Measurements from ENCODE around the gene BICRAL. TPM values are rescaled to one million over a fixed set of nuclear protein-coding genes. Genes with fewer than 3 reads are reported as not detected.

Gene BICRAL
- total RNA-seq, 1 donor from 2014 or later, result 19.2 TPM

DNA sequence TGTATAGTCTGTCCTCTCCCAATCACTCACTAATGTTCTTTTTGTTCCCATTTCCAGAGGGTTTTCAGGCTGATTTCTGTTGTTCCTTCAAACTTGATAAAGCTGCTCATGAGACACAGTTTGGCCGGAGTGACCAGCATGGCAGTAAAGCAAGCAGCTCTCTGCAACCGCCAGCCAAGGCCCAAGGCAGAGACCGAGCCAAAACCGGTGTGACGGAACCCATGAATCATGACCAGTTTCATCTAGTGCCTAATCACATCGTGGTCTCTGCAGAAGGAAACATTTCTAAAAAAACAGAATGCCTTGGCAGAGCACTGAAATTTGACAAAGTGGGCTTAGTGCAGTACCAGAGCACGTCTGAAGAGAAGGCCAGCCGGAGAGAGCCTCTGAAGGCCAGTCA is 82.8 kb downstream of the BICRAL start:
- Histone ChIP-seq H3K36me3 (peaks cover 0 to 67% of the 10 kb centered on the region in 2 donors), H3K27ac (no peak overlapping the region), H3K4me1 (no peaks in the 10 kb centered on the region), H3K9me3 (no peaks in the 10 kb centered on the region), H3K4me3 (no peak overlapping the region), H3K27me3 (no peaks in the 10 kb centered on the region)
- no peak for DNase-seq (ENCODE audit: extremely low spot score in 2 of 2)
- TF ChIP-seq CTCF (IDR thresholded peaks at IDR 0.05) (no peak), POLR2A (IDR thresholded peaks at IDR 0.05) (no peak), POLR2AphosphoS5 (IDR thresholded peaks at IDR 0.05; ENCODE audit: insufficient read depth in 1 of 2, low read depth in 1 of 2) (no peak)
- intact Hi-C loops (cut with DNase I), result no loop called here

DNA sequence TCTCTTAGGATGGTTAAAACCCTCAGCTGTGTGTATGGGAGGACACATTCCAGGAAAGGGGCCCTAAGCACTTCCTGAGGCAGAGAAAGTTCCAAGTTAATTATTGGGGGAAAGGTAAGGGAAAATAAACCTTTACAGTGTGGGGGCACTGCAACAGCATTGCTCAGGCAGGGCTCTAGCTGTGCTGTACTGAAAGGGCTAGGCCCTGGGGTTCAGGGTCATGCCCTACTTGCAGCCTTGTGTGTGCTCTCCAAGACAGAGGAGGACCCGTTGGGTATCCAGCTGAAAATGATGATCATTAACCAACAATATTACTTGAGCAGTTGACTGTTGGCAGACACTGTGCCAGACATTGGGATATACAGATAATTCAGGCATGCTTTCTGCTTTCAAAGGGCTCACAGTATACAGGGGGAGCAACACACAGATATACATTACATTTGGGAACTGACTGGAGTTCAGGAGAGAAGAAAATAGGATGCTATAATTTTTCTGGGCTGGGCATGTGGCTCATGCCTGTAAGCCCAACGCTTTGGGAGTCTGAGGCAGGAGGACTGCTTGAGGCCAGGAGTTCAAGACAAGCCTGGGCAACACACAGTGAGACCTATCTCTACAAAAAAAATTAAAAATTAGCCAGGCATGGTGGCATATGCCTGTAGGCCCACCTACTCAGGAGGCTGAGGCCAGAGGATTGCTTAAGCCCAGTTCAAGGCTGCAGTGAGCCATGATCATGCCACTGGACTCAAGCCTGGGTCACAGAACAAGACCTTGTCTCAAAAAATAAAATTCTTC is 88.5 kb downstream of the BICRAL start:
- no peak for TF ChIP-seq POLR2AphosphoS5 (IDR thresholded peaks at IDR 0.05; ENCODE audit: insufficient read depth in 1 of 2, low read depth in 1 of 2)
- TF ChIP-seq POLR2A (IDR thresholded peaks at IDR 0.05), result no peak
- TF ChIP-seq CTCF (IDR thresholded peaks at IDR 0.05), result no peak
- DNase-seq (ENCODE audit: extremely low spot score in 2 of 2), result no peak
- H3K4me1 ChIP-seq, result no peaks in the 10 kb centered on the region
- intact Hi-C loops (cut with DNase I), result loop anchor here (10.0 kb wide), 1 partner anchor 146 kb away; the partner anchor contains the start of gene PRPH2
- no peak overlapping the region for H3K4me3 ChIP-seq
- no peaks in the 10 kb centered on the region for H3K9me3 ChIP-seq
- H3K27me3 ChIP-seq, result no peaks in the 10 kb centered on the region
- H3K36me3 ChIP-seq, result peaks cover 0 to 12% of the 10 kb centered on the region in 2 donors
- H3K27ac ChIP-seq, result no peak overlapping the region

DNA sequence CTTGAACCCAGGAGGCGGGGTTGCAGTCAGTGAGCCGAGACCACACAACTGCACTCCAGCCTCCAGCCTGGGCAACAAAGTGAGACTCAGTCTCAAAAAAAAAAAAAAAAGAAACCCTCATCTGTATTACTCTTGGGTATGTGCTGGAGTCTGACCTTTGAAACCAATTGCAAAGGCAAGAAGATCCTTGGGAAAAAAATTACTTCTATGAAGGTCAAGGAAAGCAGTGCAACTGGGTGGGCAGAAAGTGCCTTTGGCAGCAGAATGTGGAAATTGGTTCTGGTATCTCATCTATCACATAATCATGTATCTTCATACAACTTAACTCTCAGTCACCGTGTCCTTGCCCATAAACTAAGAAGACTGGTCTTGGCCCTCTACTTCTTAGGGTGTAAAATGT is 89.9 kb downstream of the BICRAL start:
- Histone ChIP-seq H3K27ac (no peak overlapping the region), H3K4me3 (no peak overlapping the region), H3K27me3 (no peaks in the 10 kb centered on the region), H3K36me3 (peaks cover 0 to 4% of the 10 kb centered on the region in 2 donors), H3K9me3 (no peaks in the 10 kb centered on the region), H3K4me1 (no peaks in the 10 kb centered on the region)
- intact Hi-C loops (cut with DNase I), result loop anchor here (10.0 kb wide), 1 partner anchor 147 kb away; the partner anchor contains the start of gene PRPH2
- TF ChIP-seq POLR2AphosphoS5 (IDR thresholded peaks at IDR 0.05; ENCODE audit: insufficient read depth in 1 of 2, low read depth in 1 of 2) (no peak), POLR2A (IDR thresholded peaks at IDR 0.05) (no peak), CTCF (IDR thresholded peaks at IDR 0.05) (no peak)
- DNase-seq (ENCODE audit: extremely low spot score in 2 of 2), result no peak

DNA sequence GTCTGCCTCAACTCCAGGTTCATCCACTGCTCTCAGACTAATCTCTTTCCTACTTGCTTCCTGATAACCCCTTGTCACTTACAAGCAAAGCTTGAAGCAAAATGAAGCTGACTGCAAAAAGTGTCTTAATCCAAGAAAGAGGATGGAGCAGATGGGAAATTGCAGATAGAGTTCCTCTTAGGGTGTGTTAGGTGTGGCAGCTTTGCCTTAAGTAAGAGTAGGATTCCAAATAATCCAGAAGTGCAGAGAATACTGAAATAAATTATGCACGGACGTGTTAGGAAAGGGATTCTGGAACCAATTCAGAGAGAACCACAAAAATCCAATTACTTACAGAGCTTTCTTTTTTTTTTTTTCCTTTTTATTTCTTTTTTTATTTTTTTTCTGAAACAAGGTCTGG is 91.5 kb downstream of the BICRAL start:
- H3K9me3 ChIP-seq, result no peaks in the 10 kb centered on the region
- no peak for DNase-seq (ENCODE audit: extremely low spot score in 2 of 2)
- H3K4me1 ChIP-seq, result no peaks in the 10 kb centered on the region
- intact Hi-C loops (cut with DNase I), result loop anchor here (10.0 kb wide), 1 partner anchor 149 kb away; the partner anchor contains the start of gene PRPH2
- no peak overlapping the region for H3K4me3 ChIP-seq
- H3K36me3 ChIP-seq, result peaks cover 0 to 4% of the 10 kb centered on the region in 2 donors
- no peak overlapping the region for H3K27ac ChIP-seq
- TF ChIP-seq POLR2AphosphoS5 (IDR thresholded peaks at IDR 0.05; ENCODE audit: insufficient read depth in 1 of 2, low read depth in 1 of 2), result no peak
- TF ChIP-seq CTCF (IDR thresholded peaks at IDR 0.05), result no peak
- no peak for TF ChIP-seq POLR2A (IDR thresholded peaks at IDR 0.05)
- no peaks in the 10 kb centered on the region for H3K27me3 ChIP-seq

DNA sequence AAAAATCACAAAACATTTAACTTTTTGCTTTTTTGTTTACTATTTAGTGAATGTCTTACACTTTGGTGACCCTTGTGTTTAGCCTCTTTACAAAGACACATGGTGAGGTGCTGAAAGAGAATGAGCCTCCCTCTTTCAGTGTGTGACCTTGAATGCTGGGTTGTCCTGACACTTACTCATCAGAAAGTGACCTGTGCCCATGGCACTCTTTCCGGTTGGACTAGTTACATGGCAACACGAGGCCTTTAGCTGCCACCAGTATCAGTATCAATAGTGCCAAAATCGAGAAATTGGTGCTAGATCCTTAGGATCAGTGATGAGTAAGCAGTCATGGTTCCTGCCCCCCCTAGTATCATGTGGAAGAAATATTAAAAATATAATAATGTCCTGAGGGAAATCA is 95.8 kb downstream of the BICRAL start:
- peak overlapping the region; percentile 14 for H3K27ac ChIP-seq
- no peak overlapping the region for H3K4me3 ChIP-seq
- peaks cover 0 to 7% of the 10 kb centered on the region in 2 donors for H3K36me3 ChIP-seq
- H3K4me1 ChIP-seq, result peaks cover 29% of the 10 kb centered on the region
- no peaks in the 10 kb centered on the region for H3K9me3 ChIP-seq
- intact Hi-C loops (cut with DNase I), result loop anchor here (2.0 to 10.0 kb wide), 3 partner anchors 153 to 220 kb away; partner anchors contain the start of gene PRPH2
- H3K27me3 ChIP-seq, result no peaks in the 10 kb centered on the region
- no peak for DNase-seq (ENCODE audit: extremely low spot score in 2 of 2)
- TF ChIP-seq POLR2AphosphoS5 (IDR thresholded peaks at IDR 0.05; ENCODE audit: insufficient read depth in 1 of 2, low read depth in 1 of 2) (no peak), POLR2A (IDR thresholded peaks at IDR 0.05) (no peak), CTCF (IDR thresholded peaks at IDR 0.05) (no peak)

All from vagina (tissue), 2 donors.